HFFc6 (cell line): ENCODE measurements around the gene CENPVL2. TPM values are rescaled to one million over a fixed set of nuclear protein-coding genes. Genes with fewer than 3 reads are reported as not detected.
"Not testable (repeated sequence)": the region's sequence is repeated elsewhere in the genome, so short reads cannot be mapped to it uniquely, and the experiment has no call there.

Experiments used
- DNase-seq: peaks from one replicate; pipeline ENCODE4 v3.0.0-alpha.2; 2018
- H3K27ac Mint-ChIP-seq: 2 replicates; pipeline ENCODE4 v1.8.0; 2020; ENCODE audit warnings: mild to moderate bottlenecking, mixed read lengths
- H3K27me3 Mint-ChIP-seq: 2 replicates; pipeline ENCODE4 v1.8.0; 2021; ENCODE audit warnings: mild to moderate bottlenecking, moderate library complexity, mixed read lengths; ENCODE audit not compliant: insufficient read depth
- H3K36me3 Mint-ChIP-seq: 2 replicates; pipeline ENCODE4 v1.8.0; 2021; ENCODE audit warnings: low read depth, mixed read lengths
- H3K4me1 Mint-ChIP-seq: 2 replicates; pipeline ENCODE4 v1.8.0; 2020; ENCODE audit warnings: low read depth, mixed read lengths
- H3K4me3 Mint-ChIP-seq: 2 replicates; pipeline ENCODE4 v1.8.0; 2020; ENCODE audit warnings: mild to moderate bottlenecking, moderate library complexity, mixed read lengths
- H3K9me3 Mint-ChIP-seq: 2 replicates; pipeline ENCODE4 v1.8.0; 2020; ENCODE audit warnings: mild to moderate bottlenecking, mixed read lengths
- CTCF ChIP-seq: fragments of 200-600 bp; sonication (generic); IDR thresholded peaks from 2 replicates; pipeline ENCODE4 v1.5.0; 2021; ENCODE audit warnings: antibody characterized with exemption, mild to moderate bottlenecking
- total RNA-seq, 6 experiments: library from RNA; stranded (reverse); fragmentation: NEBNext Ultra II Directional; extraction: Animal tissue kit (Norgen Biotek cat#: 25700); gene quantifications; 2 replicates in 1 of 6; 3 replicates in 5 of 6; pipeline ENCODE4 v1.2.3, GENCODE V29; 2021

Gene CENPVL2
- total RNA-seq, 6 experiments from 2014 or later, result not detected

GRCh38 chrX:51665981-51666380 lies 16.6 kb downstream of the CENPVL2 start:
- no peak for TF ChIP-seq CTCF
- DNase-seq, result no peak
- no peak overlapping the region for H3K27ac Mint-ChIP-seq

GRCh38 chrX:51643377-51643776 lies 39.3 kb downstream of the CENPVL2 start:
- no peaks in the 10 kb centered on the region for H3K4me1 Mint-ChIP-seq
- H3K36me3 Mint-ChIP-seq, result no peaks in the 10 kb centered on the region
- H3K27me3 Mint-ChIP-seq, result peaks cover 4% of the 10 kb centered on the region; the same call in 1 of the 2 replicates

More at GRCh38 chrX:51665981-51666380, 16.6 kb downstream of the CENPVL2 start:
- H3K36me3 Mint-ChIP-seq, result no peaks in the 10 kb centered on the region
- H3K4me1 Mint-ChIP-seq, result no peaks in the 10 kb centered on the region
- no peak overlapping the region for H3K4me3 Mint-ChIP-seq
- no peaks in the 10 kb centered on the region for H3K9me3 Mint-ChIP-seq
- no peaks in the 10 kb centered on the region for H3K27me3 Mint-ChIP-seq

GRCh38 chrX:51641421-51642021 lies 41.1 kb downstream of the CENPVL2 start:
- peak; percentile 40 for DNase-seq
- Mint-ChIP-seq H3K4me1 (no peaks in the 10 kb centered on the region), H3K27ac (no peak overlapping the region), H3K36me3 (no peaks in the 10 kb centered on the region), H3K4me3 (no peak overlapping the region), H3K9me3 (no peaks in the 10 kb centered on the region), H3K27me3 (peaks cover 2% of the 10 kb centered on the region; the same call in 1 of the 2 replicates)
- TF ChIP-seq CTCF, result peak; percentile 80

More at GRCh38 chrX:51643377-51643776, 39.3 kb downstream of the CENPVL2 start:
- H3K4me3 Mint-ChIP-seq, result no peak overlapping the region
- no peak overlapping the region for H3K27ac Mint-ChIP-seq
- TF ChIP-seq CTCF, result no peak
- DNase-seq, result no peak
- H3K9me3 Mint-ChIP-seq, result no peaks in the 10 kb centered on the region

- not testable (repeated sequence) for H3K27ac Mint-ChIP-seq, H3K4me1 Mint-ChIP-seq, H3K27me3 Mint-ChIP-seq, H3K4me3 Mint-ChIP-seq, H3K9me3 Mint-ChIP-seq, DNase-seq, H3K36me3 Mint-ChIP-seq
These were observed 46.1 kb downstream of the CENPVL2 start for GRCh38 chrX:51636511-51636910.

Other genes with a start within 250 kb of the CENPVL2 start
- 1 to 10 TPM; 4.5 to 7.3 (median 6.2) TPM for gene NUDT11, start 186.2 kb downstream of the CENPVL2 start, total RNA-seq
- gene CENPVL3, start 63.9 kb downstream of the CENPVL2 start, total RNA-seq, result not detected
- not detected for gene CENPVL1, start 27.7 kb upstream of the CENPVL2 start, total RNA-seq
- 10 to 100 TPM; 10.9 to 13.5 (median 12.2) TPM for gene GSPT2, start 60.6 kb upstream of the CENPVL2 start, total RNA-seq
- 100 to 1,000 TPM; 410 to 601 (median 513) TPM for gene MAGED1, start 210.8 kb upstream of the CENPVL2 start, total RNA-seq